Upper lobe of left lung (tissue), 6 donors: ENCODE results near the gene PRICKLE4. TPM values are rescaled to one million over a fixed set of nuclear protein-coding genes. Genes with fewer than 3 reads are reported as not detected.

ENCODE experiments used
- ATAC-seq, 2 donors: fragments of 200-7000 bp; cut with Tn5 transposase; one replicate each; pipeline ENCODE4 v1.9.1; 2022; ENCODE audit warnings: mild to moderate bottlenecking in 2 of 2, moderate library complexity in 2 of 2; ENCODE audit not compliant: low FRiP score in 2 of 2
- DNase-seq, 2 donors: peaks; one replicate each; pipeline ENCODE4 v3.0.0-alpha.2; 2019 to 2020
- H3K27ac ChIP-seq, 4 donors: fragments of 200-600 bp; sonication (generic); one replicate each; pipeline ENCODE4 v1.5.1; 2016 to 2019
- H3K27me3 ChIP-seq, 4 donors: fragments of 200-600 bp; sonication (generic); one replicate each; pipeline ENCODE4 v1.5.1; 2017 to 2019
- H3K36me3 ChIP-seq, 4 donors: fragments of 200-600 bp; sonication (generic); one replicate each; pipeline ENCODE4 v1.5.1; 2016 to 2019
- H3K4me1 ChIP-seq, 4 donors: fragments of 200-600 bp; sonication (generic); one replicate each; pipeline ENCODE4 v1.5.1; 2018 to 2019
- H3K4me3 ChIP-seq, 4 donors: fragments of 200-600 bp; sonication (generic); one replicate each; pipeline ENCODE4 v1.5.1; 2017 to 2019; ENCODE audit warnings: mild to moderate bottlenecking in 2 of 4, moderate library complexity in 1 of 4
- H3K9me3 ChIP-seq, 4 donors: fragments of 200-600 bp; sonication (generic); one replicate each; pipeline ENCODE4 v1.5.1; 2018 to 2019
- EP300 ChIP-seq, 4 donors: sonication (generic); formaldehyde crosslinking; IDR thresholded peaks; one replicate each; pipeline ENCODE4 v1.5.1; 2017; ENCODE audit warnings: antibody characterized with exemption in 4 of 4, control low read depth in 2 of 4
- POLR2A ChIP-seq, 4 donors: fragments of 450-650 bp; IDR thresholded peaks; one replicate each; pipeline ENCODE4 v1.5.1; 2016 to 2017; ENCODE audit warnings: antibody characterized with exemption in 4 of 4, mild to moderate bottlenecking in 2 of 4
- POLR2AphosphoS5 ChIP-seq, 2 donors: sonication (generic); formaldehyde crosslinking; IDR thresholded peaks; one replicate each; pipeline ENCODE4 v1.5.1; 2017; ENCODE audit warnings: antibody characterized with exemption in 2 of 2
- WGBS, 2 donors: methylation state at CpG; one replicate each; pipeline ENCODE4 v1.1.5; 2017 to 2018; 5-methylcytosine and 5-hydroxymethylcytosine counted together
- total RNA-seq, 6 donors: library from RNA; depleted of rRNA in 4 of 6; stranded (reverse); fragments of >200 nt in 4 of 6; gene quantifications; one replicate each; pipeline versions ENCODE4 v1.1.0 to v1.2.1, GENCODE V29; 2016 to 2021
- TF ChIP-seq, protein P1 (sequence below), 6 experiments: fragments of 450-650 bp in 4 of 6; fragments of 200-600 bp in 2 of 6; sonication (generic) in 2 of 6; IDR thresholded peaks; one replicate each; pipeline ENCODE4 v1.5.1; 2016 to 2019; ENCODE audit warnings: antibody characterized with exemption in 6 of 6
- donor health status: DM: no; HTN: no; CAD: no; lungs with moderate emphysema.
- donor health status: DM: no; HTN: yes; CAD: no; lungs with severe emphysema.

PRICKLE4 gene
- total RNA-seq, 6 donors from 2014 or later: 9.3 to 133 (median 14.6) TPM

GRCh38 chr6:41771058-41771983 lies 9.3 kb upstream of the PRICKLE4 start:
- Histone ChIP-seq H3K36me3 (peaks cover 9 to 64% (median 47%) of the 10 kb centered on the region in 4 donors), H3K4me3 (no peak overlapping the region), H3K27ac (no peak overlapping the region), H3K27me3 (no peaks in the 10 kb centered on the region), H3K4me1 (peaks cover 17 to 30% (median 24%) of the 10 kb centered on the region in 4 donors), H3K9me3 (no peaks in the 10 kb centered on the region)
- ATAC-seq: no peak
- TF ChIP-seq, protein P1, sequence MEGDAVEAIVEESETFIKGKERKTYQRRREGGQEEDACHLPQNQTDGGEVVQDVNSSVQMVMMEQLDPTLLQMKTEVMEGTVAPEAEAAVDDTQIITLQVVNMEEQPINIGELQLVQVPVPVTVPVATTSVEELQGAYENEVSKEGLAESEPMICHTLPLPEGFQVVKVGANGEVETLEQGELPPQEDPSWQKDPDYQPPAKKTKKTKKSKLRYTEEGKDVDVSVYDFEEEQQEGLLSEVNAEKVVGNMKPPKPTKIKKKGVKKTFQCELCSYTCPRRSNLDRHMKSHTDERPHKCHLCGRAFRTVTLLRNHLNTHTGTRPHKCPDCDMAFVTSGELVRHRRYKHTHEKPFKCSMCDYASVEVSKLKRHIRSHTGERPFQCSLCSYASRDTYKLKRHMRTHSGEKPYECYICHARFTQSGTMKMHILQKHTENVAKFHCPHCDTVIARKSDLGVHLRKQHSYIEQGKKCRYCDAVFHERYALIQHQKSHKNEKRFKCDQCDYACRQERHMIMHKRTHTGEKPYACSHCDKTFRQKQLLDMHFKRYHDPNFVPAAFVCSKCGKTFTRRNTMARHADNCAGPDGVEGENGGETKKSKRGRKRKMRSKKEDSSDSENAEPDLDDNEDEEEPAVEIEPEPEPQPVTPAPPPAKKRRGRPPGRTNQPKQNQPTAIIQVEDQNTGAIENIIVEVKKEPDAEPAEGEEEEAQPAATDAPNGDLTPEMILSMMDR (IDR thresholded peaks at IDR 0.05): no peak
- TF ChIP-seq EP300 (IDR thresholded peaks at IDR 0.05) (no peak), POLR2A (IDR thresholded peaks at IDR 0.05) (no peak), POLR2AphosphoS5 (IDR thresholded peaks at IDR 0.05) (no peak)
- WGBS, 2 donors: 85 to 92% methylated on average over 17 to 27 of the region's 29 CpGs
- peak in 1 of 2 donors; percentile 71 for DNase-seq

GRCh38 chr6:41774841-41775240 lies 5.7 kb upstream of the PRICKLE4 start:
- Histone ChIP-seq H3K4me1 (peaks cover 8 to 27% (median 16%) of the 10 kb centered on the region in 4 donors), H3K9me3 (no peaks in the 10 kb centered on the region), H3K27ac (no peak overlapping the region), H3K36me3 (peaks cover 9 to 72% (median 52%) of the 10 kb centered on the region in 4 donors), H3K27me3 (no peaks in the 10 kb centered on the region), H3K4me3 (no peak overlapping the region)
- TF ChIP-seq, protein P1 (IDR thresholded peaks at IDR 0.05): no peak
- TF ChIP-seq POLR2AphosphoS5 (IDR thresholded peaks at IDR 0.05) (no peak), POLR2A (IDR thresholded peaks at IDR 0.05) (no peak), EP300 (IDR thresholded peaks at IDR 0.05) (no peak)
- no peak for ATAC-seq
- 89 to 97% methylated on average over 3 of the region's 3 CpGs for WGBS, 2 donors
- no peak for DNase-seq

DNA sequence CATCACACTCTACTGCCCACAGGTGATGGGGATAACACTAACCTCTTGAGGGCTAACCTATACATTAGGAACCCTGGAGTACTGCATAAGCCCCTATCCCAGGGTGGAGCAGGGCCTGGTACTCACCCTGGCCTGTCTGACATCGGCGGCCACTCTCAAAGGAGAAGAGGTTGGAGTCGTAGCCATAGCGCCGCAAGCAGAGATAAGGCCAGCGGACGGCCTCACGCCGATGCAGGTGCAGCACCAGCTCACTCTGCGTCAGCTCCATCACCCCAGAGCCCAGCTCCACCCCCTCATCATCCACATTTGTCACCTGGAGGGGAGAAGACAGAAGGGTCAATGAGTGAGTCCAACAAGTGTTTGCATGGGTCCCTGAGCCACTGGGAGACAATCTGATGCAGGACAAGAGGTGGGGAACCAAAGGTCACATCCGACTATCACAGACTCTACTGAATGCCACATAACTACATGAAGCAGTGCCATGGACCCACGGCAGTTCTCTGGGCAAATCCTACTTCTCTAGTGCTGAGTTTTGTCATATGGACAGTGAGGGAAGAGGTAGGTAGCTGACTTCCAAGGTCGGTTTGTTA lies 5.2 kb upstream of the PRICKLE4 start:
- no peaks in the 10 kb centered on the region for H3K9me3 ChIP-seq
- WGBS, 2 donors: 74 to 89% methylated on average over 4 to 13 of the region's 13 CpGs
- H3K4me3 ChIP-seq: no peak overlapping the region
- DNase-seq: no peak
- no peak overlapping the region for H3K27ac ChIP-seq
- no peak for TF ChIP-seq EP300 (IDR thresholded peaks at IDR 0.05)
- no peak for TF ChIP-seq POLR2A (IDR thresholded peaks at IDR 0.05)
- TF ChIP-seq POLR2AphosphoS5 (IDR thresholded peaks at IDR 0.05): no peak
- TF ChIP-seq, protein P1 (IDR thresholded peaks at IDR 0.05): no peak
- ATAC-seq: no peak
- peaks cover 7 to 66% (median 49%) of the 10 kb centered on the region in 4 donors for H3K36me3 ChIP-seq
- no peaks in the 10 kb centered on the region for H3K27me3 ChIP-seq
- H3K4me1 ChIP-seq: peaks cover 8 to 27% (median 16%) of the 10 kb centered on the region in 4 donors

DNA sequence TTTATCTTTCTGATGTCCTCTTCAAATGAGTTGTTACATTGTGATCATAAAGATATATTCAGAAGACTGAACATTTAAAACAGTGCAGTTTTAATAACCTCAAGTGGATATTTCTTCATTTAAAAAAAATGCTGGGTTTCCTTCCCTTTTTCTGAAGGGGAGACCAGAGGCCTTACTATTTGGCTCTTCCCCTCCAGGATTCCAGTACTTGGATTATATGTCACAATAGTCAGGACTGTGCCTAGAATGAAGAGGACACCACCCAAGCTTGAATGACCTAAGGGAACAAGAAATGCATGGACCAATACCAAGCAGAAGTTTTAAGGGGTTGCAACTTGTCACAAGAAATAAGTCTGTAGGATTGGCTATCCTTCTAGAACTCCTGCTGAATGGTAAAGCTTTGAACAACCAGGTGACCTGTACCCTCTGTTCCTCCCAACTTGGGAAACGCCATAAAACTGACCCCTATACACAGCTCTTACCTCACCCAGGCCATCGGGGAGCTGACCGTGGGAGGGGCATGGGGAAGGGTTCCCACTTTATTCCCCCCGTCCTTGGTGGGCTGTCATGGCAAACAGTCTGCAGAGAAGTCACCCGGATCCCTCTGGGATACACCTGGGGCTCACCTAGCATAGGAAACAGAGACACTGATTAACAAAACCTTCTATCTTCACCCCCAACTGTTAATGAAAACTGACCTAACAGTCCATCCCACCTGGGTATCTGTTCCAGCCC lies 2.9 kb upstream of the PRICKLE4 start:
- H3K4me1 ChIP-seq: peaks cover 20 to 41% (median 35%) of the 10 kb centered on the region in 4 donors
- 84 to 88% methylated on average over 5 of the region's 5 CpGs for WGBS, 2 donors
- ATAC-seq (no peak), DNase-seq (no peak)
- H3K36me3 ChIP-seq: peaks cover 2 to 43% (median 27%) of the 10 kb centered on the region in 4 donors
- H3K9me3 ChIP-seq: no peaks in the 10 kb centered on the region
- H3K4me3 ChIP-seq: no peak overlapping the region
- H3K27ac ChIP-seq: peak overlapping the region in 1 of 4 donors; percentile 11
- H3K27me3 ChIP-seq: no peaks in the 10 kb centered on the region
- no peak for TF ChIP-seq POLR2AphosphoS5 (IDR thresholded peaks at IDR 0.05)

- Histone ChIP-seq H3K4me3 (peak overlapping the region in 3 of 4 donors; percentile 64 to 85 (median 72)), H3K27me3 (no peaks in the 10 kb centered on the region), H3K36me3 (peaks cover 0 to 34% (median 17%) of the 10 kb centered on the region in 4 donors), H3K9me3 (no peaks in the 10 kb centered on the region), H3K27ac (peak overlapping the region in 2 of 4 donors; percentile 87 to 92), H3K4me1 (peaks cover 26 to 52% (median 40%) of the 10 kb centered on the region in 4 donors)
- peak in 1 of 2 donors; percentile 60 for DNase-seq
- TF ChIP-seq POLR2AphosphoS5 (IDR thresholded peaks at IDR 0.05) (no peak), EP300 (IDR thresholded peaks at IDR 0.05) (no peak), POLR2A (IDR thresholded peaks at IDR 0.05) (no peak)
- TF ChIP-seq, protein P1 (IDR thresholded peaks at IDR 0.05): no peak
- 36 to 49% methylated on average over 6 of the region's 6 CpGs for whole genome bisulfite sequencing, 2 donors
- no peak for ATAC-seq
Observed at GRCh38 chr6:41778895-41779294, 1.7 kb upstream of the PRICKLE4 start.
